HEK293T (cell line): ENCODE data around the gene TIMMDC1.

Source experiments
- FOXK2 ChIP-seq: fragments of 450-650 bp; IDR thresholded peaks from 2 replicates; pipeline ENCODE4 v1.6.1; 2016; ENCODE audit warnings: mild to moderate bottlenecking
- HDGF ChIP-seq: fragments of 450-650 bp; IDR thresholded peaks from 2 replicates; pipeline ENCODE4 v1.6.1; 2017; ENCODE audit warnings: antibody characterized with exemption, borderline replicate concordance
- SP1 ChIP-seq: fragments of 450-650 bp; IDR thresholded peaks from 2 replicates; pipeline ENCODE4 v1.6.1; 2017

- TF ChIP-seq FOXK2 (no peak), HDGF (no peak), SP1 (no peak)
These were observed 29.4 kb downstream of the TIMMDC1 start for GRCh38 chr3:119527714-119528113.
